ENCODE measurements around the gene PDIA5. TPM values are rescaled to one million over a fixed set of nuclear protein-coding genes. Genes with fewer than 3 reads are reported as not detected.
A peak's percentile ranks its signal among the peaks of the same experiment; 100 is the strongest.

PDIA5 gene
- total and polyA plus RNA-seq, 4 donors, result 36.8 to 94.6 (median 63.3) TPM

GRCh38 chr3:123152687-123153086 lies 85.9 kb downstream of the PDIA5 start (continued):
- TF ChIP-seq, protein P1, sequence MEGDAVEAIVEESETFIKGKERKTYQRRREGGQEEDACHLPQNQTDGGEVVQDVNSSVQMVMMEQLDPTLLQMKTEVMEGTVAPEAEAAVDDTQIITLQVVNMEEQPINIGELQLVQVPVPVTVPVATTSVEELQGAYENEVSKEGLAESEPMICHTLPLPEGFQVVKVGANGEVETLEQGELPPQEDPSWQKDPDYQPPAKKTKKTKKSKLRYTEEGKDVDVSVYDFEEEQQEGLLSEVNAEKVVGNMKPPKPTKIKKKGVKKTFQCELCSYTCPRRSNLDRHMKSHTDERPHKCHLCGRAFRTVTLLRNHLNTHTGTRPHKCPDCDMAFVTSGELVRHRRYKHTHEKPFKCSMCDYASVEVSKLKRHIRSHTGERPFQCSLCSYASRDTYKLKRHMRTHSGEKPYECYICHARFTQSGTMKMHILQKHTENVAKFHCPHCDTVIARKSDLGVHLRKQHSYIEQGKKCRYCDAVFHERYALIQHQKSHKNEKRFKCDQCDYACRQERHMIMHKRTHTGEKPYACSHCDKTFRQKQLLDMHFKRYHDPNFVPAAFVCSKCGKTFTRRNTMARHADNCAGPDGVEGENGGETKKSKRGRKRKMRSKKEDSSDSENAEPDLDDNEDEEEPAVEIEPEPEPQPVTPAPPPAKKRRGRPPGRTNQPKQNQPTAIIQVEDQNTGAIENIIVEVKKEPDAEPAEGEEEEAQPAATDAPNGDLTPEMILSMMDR (IDR thresholded peaks at IDR 0.05; ENCODE audit: low read depth, low read length, missing input control), result no peak
- no peak for TF ChIP-seq FOXA1 (IDR thresholded peaks at IDR 0.05)

- no peaks in the 10 kb centered on the region for H3K27me3 ChIP-seq (ENCODE audit: control insufficient read depth in 4 of 4, insufficient read depth in 4 of 4, low read length in 3 of 4)
- peak; percentile 25 for DNase-seq (ENCODE audit: low spot score)
- peaks cover 21 to 57% (median 48%) of the 10 kb centered on the region in 4 donors for H3K4me1 ChIP-seq (ENCODE audit: control insufficient read depth in 4 of 4, insufficient read depth in 4 of 4, low read length in 3 of 4)
Observed at GRCh38 chr3:123153125-123154019, 86.5 kb downstream of the PDIA5 start.

DNA sequence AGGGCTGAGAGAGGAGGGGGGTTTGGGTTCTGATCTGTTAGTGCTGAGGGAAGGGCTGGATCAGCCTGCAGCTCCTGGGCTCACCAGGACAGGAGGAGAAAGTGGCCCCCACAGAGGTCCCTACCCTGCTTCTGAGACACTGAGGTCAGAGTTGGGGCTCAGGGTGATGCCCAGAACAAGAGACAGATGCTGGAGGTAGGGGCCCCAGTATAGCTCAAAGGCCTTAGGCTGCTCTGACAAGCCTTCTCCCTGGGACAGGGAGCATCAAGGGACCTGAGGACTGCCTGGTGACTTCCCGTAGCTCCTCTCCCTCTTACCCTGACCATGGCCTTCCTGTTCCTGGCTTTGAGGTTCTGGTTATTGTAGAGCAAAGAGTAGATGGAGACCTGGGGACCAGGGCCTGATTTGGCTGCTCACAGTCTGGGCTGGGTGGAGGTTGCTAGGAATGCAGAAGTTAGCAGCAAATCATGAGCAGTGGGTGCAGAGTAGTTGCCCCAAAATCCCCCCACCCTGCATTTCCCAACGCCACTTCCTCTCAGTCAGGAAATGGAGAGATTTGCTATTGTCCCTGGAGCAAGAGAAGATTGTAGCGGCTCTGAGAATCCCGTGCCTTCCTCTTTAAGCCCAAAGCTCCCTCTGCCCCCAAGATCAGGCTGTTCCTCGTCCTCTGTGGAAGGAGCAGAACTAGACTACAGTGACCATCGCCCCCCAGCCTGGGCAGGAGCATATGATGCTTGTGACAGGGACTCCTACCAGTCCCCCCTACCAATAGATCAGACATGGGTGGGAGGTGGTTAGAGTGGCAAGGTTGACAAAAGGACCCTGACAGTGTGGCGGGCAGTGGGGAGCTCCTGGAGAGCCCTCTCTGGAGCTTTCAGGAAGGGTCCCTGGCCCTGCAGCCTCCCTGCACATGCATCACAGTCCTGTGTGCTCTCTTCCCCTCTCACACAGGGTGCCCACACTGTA lies 87.5 kb downstream of the PDIA5 start:
- TF ChIP-seq RXRA (IDR thresholded peaks at IDR 0.05) (no peak), JUND (IDR thresholded peaks at IDR 0.05) (no peak), MAX (IDR thresholded peaks at IDR 0.05) (no peak), RAD21 (IDR thresholded peaks at IDR 0.05) (no peak), TAF1 (conservative IDR thresholded peaks at IDR 0.05) (no peak), SP1 (IDR thresholded peaks at IDR 0.05) (no peak), FOXA2 (IDR thresholded peaks at IDR 0.05) (no peak)
- TF ChIP-seq, protein P1 (IDR thresholded peaks at IDR 0.05; ENCODE audit: low read depth, low read length, missing input control), result no peak
- TF ChIP-seq, protein P2, sequence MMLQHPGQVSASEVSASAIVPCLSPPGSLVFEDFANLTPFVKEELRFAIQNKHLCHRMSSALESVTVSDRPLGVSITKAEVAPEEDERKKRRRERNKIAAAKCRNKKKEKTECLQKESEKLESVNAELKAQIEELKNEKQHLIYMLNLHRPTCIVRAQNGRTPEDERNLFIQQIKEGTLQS (IDR thresholded peaks at IDR 0.05), result no peak
- Histone ChIP-seq H3K36me3 (ENCODE audit: control insufficient read depth in 4 of 4, insufficient read depth in 3 of 4, low read depth in 1 of 4, low read length in 3 of 4) (peaks cover 15 to 52% (median 30%) of the 10 kb centered on the region in 4 donors), H3K4me1 (ENCODE audit: control insufficient read depth in 4 of 4, insufficient read depth in 4 of 4, low read length in 3 of 4) (peaks cover 21 to 60% (median 50%) of the 10 kb centered on the region in 4 donors), H3K9ac (ENCODE audit: low read depth in 1 of 2, low read length in 2 of 2) (no peak overlapping the region), H3K4me3 (ENCODE audit: low read depth in 1 of 3, low read length in 3 of 3) (no peak overlapping the region), H3K9me3 (ENCODE audit: control insufficient read depth in 4 of 4, low read length in 3 of 4) (no peaks in the 10 kb centered on the region), H3K27me3 (ENCODE audit: control insufficient read depth in 4 of 4, insufficient read depth in 4 of 4, low read length in 3 of 4) (no peaks in the 10 kb centered on the region), H3K27ac (ENCODE audit: low read depth in 1 of 2, low read length in 2 of 2) (no peak overlapping the region)
- DNase-seq (ENCODE audit: low spot score), result peak; percentile 28
- 88% methylated on average over 7 of the region's 7 CpGs for WGBS

More at GRCh38 chr3:123153125-123154019, 86.5 kb downstream of the PDIA5 start:
- H3K9me3 ChIP-seq (ENCODE audit: control insufficient read depth in 4 of 4, low read length in 3 of 4), result no peaks in the 10 kb centered on the region
- TF ChIP-seq, protein P2 (IDR thresholded peaks at IDR 0.05), result no peak
- TF ChIP-seq YY1 (IDR thresholded peaks at IDR 0.05), result no peak
- no peak for TF ChIP-seq FOXA1 (IDR thresholded peaks at IDR 0.05)
- TF ChIP-seq HNF4G (IDR thresholded peaks at IDR 0.05), result no peak
- no peak for TF ChIP-seq HNF4A (conservative IDR thresholded peaks at IDR 0.05)
- TF ChIP-seq GABPA (IDR thresholded peaks at IDR 0.05 in 1 of 2, conservative IDR thresholded peaks at IDR 0.05 in 1 of 2), result no peak
- TF ChIP-seq SP1 (IDR thresholded peaks at IDR 0.05), result no peak
- TF ChIP-seq RXRA (IDR thresholded peaks at IDR 0.05), result no peak
- no peak for TF ChIP-seq TAF1 (conservative IDR thresholded peaks at IDR 0.05)
- 91% methylated on average over 6 of the region's 6 CpGs for WGBS
- peaks cover 18 to 57% (median 34%) of the 10 kb centered on the region in 4 donors for H3K36me3 ChIP-seq (ENCODE audit: control insufficient read depth in 4 of 4, insufficient read depth in 3 of 4, low read depth in 1 of 4, low read length in 3 of 4)
- no peak overlapping the region for H3K4me3 ChIP-seq (ENCODE audit: low read depth in 1 of 3, low read length in 3 of 3)
- no peak overlapping the region for H3K27ac ChIP-seq (ENCODE audit: low read depth in 1 of 2, low read length in 2 of 2)
- H3K9ac ChIP-seq (ENCODE audit: low read depth in 1 of 2, low read length in 2 of 2), result no peak overlapping the region
